HCT116 (cell line): ENCODE results near the gene CDH23. TPM values are rescaled to one million over a fixed set of nuclear protein-coding genes. Genes with fewer than 3 reads are reported as not detected.

Source experiments
- ATAC-seq: fragments of 200-7000 bp; cut with Tn5 transposase; 2 replicates; pipeline ENCODE4 v1.9.1; 2020; ENCODE audit warnings: mild to moderate bottlenecking, moderate library complexity
- BruUV-seq: library from RNA; stranded (reverse); fragments of 400-500 nt; replicated peaks from 2 replicates; lab custom pipeline; 2021; lab: Mats Ljungman, UMichigan
- CTCF ChIA-PET: fragments of 300-600 bp; sonication (Branson Sonifier 250); formaldehyde crosslinking; loops from one replicate; lab custom pipeline; 2021; ENCODE audit warnings: antibody characterized with exemption; lab: Charles Lee
- POLR2A ChIA-PET: fragments of 300-600, 350-600 bp; sonication (Branson Sonifier 250); formaldehyde crosslinking; loops from one replicate; lab custom pipeline; 2021; ENCODE audit warnings: antibody characterized with exemption; lab: Charles Lee
- RAD21 ChIA-PET, 2 experiments: fragments of 300-600 bp; sonication (Branson Sonifier 250); formaldehyde crosslinking; loops; one replicate each; lab custom pipeline; 2023; ENCODE audit warnings: low total read pairs in 2 of 2; ENCODE audit not compliant: uncharacterized antibody in 2 of 2, unreplicated experiment in 2 of 2, low non-redundant PET in 1 of 2; lab: Charles Lee
- DNase-seq: peaks from one replicate; pipeline ENCODE4 v3.0.0-alpha.2; 2010; ENCODE audit warnings: low read depth, low spot score
- H2AFZ ChIP-seq: fragments of 200-600 bp; shearing (Covaris generic), sonication (generic); 2 replicates; pipeline ENCODE4 v1.6.1; 2017; ENCODE audit warnings: low read depth, mixed run types, mixed read lengths, antibody characterized with exemption, low read length; ENCODE audit not compliant: poor library complexity, severe bottlenecking
- H3K27ac ChIP-seq: 2 replicates; pipeline ENCODE4 v1.5.1; 2012; ENCODE audit warnings: low read depth, low read length
- H3K27me3 ChIP-seq: fragments of 200-600 bp; sonication (generic); 2 replicates; pipeline ENCODE4 v1.6.1; 2016; ENCODE audit warnings: mixed run types, low read length, mixed read lengths; ENCODE audit not compliant: insufficient read depth
- H3K36me3 ChIP-seq, 2 experiments: fragments of 200-500 bp in 1 of 2; fragments of 200-600 bp in 1 of 2; sonication (Bioruptor generic) in 1 of 2; sonication (generic) in 1 of 2; 2 replicates each; pipeline versions ENCODE4 v1.5.1 to v1.6.1; 2014 to 2016; ENCODE audit warnings: low read length in 2 of 2, inconsistent platforms in 1 of 2, mixed read lengths in 1 of 2, mixed run types in 1 of 2; ENCODE audit not compliant: insufficient read depth in 2 of 2, control insufficient read depth in 1 of 2
- H3K4me1 ChIP-seq, 2 experiments: fragments of 200-600 bp in 1 of 2; sonication (generic) in 1 of 2; 2 replicates each; pipeline versions ENCODE4 v1.5.1 to v1.6.1; 2012 to 2017; ENCODE audit warnings: low read length in 2 of 2, inconsistent platforms in 1 of 2, mild to moderate bottlenecking in 1 of 2, mixed read lengths in 1 of 2, mixed run types in 1 of 2, moderate library complexity in 1 of 2; ENCODE audit not compliant: insufficient read depth in 2 of 2, control insufficient read depth in 1 of 2
- H3K4me2 ChIP-seq: fragments of 200-600 bp; sonication (generic); 2 replicates; pipeline ENCODE4 v1.6.1; 2017; ENCODE audit warnings: mixed run types, low read length, mixed read lengths
- H3K4me3 ChIP-seq, 2 experiments: fragments of 200-600 bp in 1 of 2; sonication (generic) in 1 of 2; replicated peaks in 1 of 2; 2 replicates each; pipeline ENCODE4 v1.5.1; 2011 to 2016; ENCODE audit warnings: low read length in 2 of 2, control low read depth in 1 of 2, low read depth in 1 of 2, mild to moderate bottlenecking in 1 of 2, mixed read lengths in 1 of 2, mixed run types in 1 of 2
- H3K79me2 ChIP-seq: fragments of 200-600 bp; sonication (generic); 2 replicates; pipeline ENCODE4 v1.6.1; 2017; ENCODE audit warnings: mild to moderate bottlenecking, mixed run types, low read length, moderate library complexity, mixed read lengths; ENCODE audit not compliant: insufficient read depth
- H3K9ac ChIP-seq: fragments of 200-600 bp; sonication (generic); 2 replicates; pipeline ENCODE4 v1.6.1; 2016; ENCODE audit warnings: low read length, mixed read lengths
- H3K9me2 ChIP-seq: fragments of 200-600 bp; sonication (generic), shearing (Covaris generic); 2 replicates; pipeline ENCODE4 v1.6.1; 2017; ENCODE audit warnings: mixed run types, mild to moderate bottlenecking, moderate library complexity; ENCODE audit not compliant: insufficient read depth
- H3K9me3 ChIP-seq, 2 experiments: fragments of 200-500 bp in 1 of 2; fragments of 200-600 bp in 1 of 2; sonication (Bioruptor generic) in 1 of 2; sonication (generic) in 1 of 2; 2 replicates each; pipeline ENCODE4 v1.6.1; 2014 to 2017; ENCODE audit warnings: low read length in 2 of 2, mixed read lengths in 2 of 2, inconsistent platforms in 1 of 2, low read depth in 1 of 2, mild to moderate bottlenecking in 1 of 2, mixed run types in 1 of 2, moderate library complexity in 1 of 2; ENCODE audit not compliant: control insufficient read depth in 1 of 2, insufficient read depth in 1 of 2
- H4K20me1 ChIP-seq: fragments of 200-600 bp; sonication (generic), shearing (Covaris generic); 2 replicates; pipeline ENCODE4 v1.6.1; 2017; ENCODE audit warnings: mixed run types, mild to moderate bottlenecking, moderate library complexity; ENCODE audit not compliant: insufficient read depth
- CEBPB ChIP-seq: IDR thresholded peaks from 2 replicates; pipeline ENCODE4 v1.6.1; 2012; ENCODE audit warnings: low read depth
- FOSL1 ChIP-seq: IDR thresholded peaks from 2 replicates; pipeline ENCODE4 v1.6.1; 2012; ENCODE audit warnings: low read depth
- RAD21 ChIP-seq: IDR thresholded peaks from 2 replicates; pipeline ENCODE4 v1.6.1; 2012; ENCODE audit warnings: low read depth, mild to moderate bottlenecking
- ZFX ChIP-seq: fragments of 450-650 bp; IDR thresholded peaks from 2 replicates; pipeline ENCODE4 v1.6.1; 2017
- intact Hi-C: fragments of 100-400 bp; cut with micrococcal nuclease; formaldehyde crosslinking; loops from 2 replicates; pipeline ENCODE4 v1.10.0; 2022
- total RNA-seq: library from RNA; stranded (reverse); gene quantifications from one replicate; pipeline ENCODE4 v1.2.1, GENCODE V29; 2021; ENCODE audit not compliant: unreplicated experiment
- TF ChIP-seq, protein P1 (sequence below), 3 experiments: fragments of 200-600 bp in 1 of 3; sonication (generic) in 1 of 3; IDR thresholded peaks in 2 of 3; conservative IDR thresholded peaks in 1 of 3; 2 replicates each; pipeline ENCODE4 v1.5.1; 2012 to 2017; ENCODE audit warnings: low read depth in 2 of 3, low read length in 2 of 3, antibody characterized with exemption in 1 of 3, borderline replicate concordance in 1 of 3, control low read depth in 1 of 3, mild to moderate bottlenecking in 1 of 3, mixed read lengths in 1 of 3, mixed run types in 1 of 3, moderate library complexity in 1 of 3; ENCODE audit not compliant: insufficient read depth in 1 of 3
- TF ChIP-seq, protein P2 (sequence below): IDR thresholded peaks from 2 replicates; pipeline ENCODE4 v1.6.1; 2012

Gene CDH23
- total RNA-seq, 1 experiment from 2014 or later, result not detected

DNA sequence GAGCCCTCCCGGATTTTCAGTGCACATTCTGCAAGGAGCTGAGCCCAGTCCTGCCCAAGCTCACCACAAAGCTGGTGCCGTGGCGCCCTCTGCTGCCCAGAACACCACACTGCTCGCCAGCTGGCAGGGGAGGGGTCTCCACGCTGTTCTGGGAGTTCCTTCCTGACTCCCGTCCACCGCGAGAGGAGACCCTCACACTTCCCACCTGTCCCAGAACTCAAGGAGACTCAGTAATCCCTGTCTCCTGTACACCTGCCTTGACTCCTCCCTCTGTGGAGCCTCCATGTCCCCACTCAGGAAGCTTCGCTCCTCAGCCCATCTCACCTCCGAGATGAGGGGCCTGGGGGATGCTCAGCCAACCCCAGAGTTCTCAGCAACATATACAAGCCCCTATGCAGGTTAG lies 311.6 kb downstream of the CDH23 start:
- CTCF ChIA-PET, result interaction anchor here (0.7 to 5.2 kb wide), 21 partner anchors 8 to 394 kb away, joined by 3 to 57 read pairs (median 5); partner anchors contain the start of genes C10orf105 and SLC29A3
- ATAC-seq (peak; percentile 87), DNase-seq (no peak)
- RAD21 ChIA-PET, result interaction anchor here (0.9 to 2.0 kb wide), 8 partner anchors 65 to 394 kb away, joined by 3 to 9 read pairs (median 6); partner anchors contain the start of genes SLC29A3 (in 1 of the 2) and VSIR (in 1 of the 2)
- POLR2A ChIA-PET, result interaction anchor here (1.1 to 1.4 kb wide), 2 partner anchors 389 to 394 kb away, joined by 3 to 4 read pairs; partner anchors contain the start of gene SLC29A3
- H3K27me3 ChIP-seq, result no peaks in the 10 kb centered on the region
- H3K9me3 ChIP-seq, result no peaks in the 10 kb centered on the region
- H3K9ac ChIP-seq, result no peak overlapping the region
- no peak for TF ChIP-seq CEBPB
- TF ChIP-seq, protein P1, sequence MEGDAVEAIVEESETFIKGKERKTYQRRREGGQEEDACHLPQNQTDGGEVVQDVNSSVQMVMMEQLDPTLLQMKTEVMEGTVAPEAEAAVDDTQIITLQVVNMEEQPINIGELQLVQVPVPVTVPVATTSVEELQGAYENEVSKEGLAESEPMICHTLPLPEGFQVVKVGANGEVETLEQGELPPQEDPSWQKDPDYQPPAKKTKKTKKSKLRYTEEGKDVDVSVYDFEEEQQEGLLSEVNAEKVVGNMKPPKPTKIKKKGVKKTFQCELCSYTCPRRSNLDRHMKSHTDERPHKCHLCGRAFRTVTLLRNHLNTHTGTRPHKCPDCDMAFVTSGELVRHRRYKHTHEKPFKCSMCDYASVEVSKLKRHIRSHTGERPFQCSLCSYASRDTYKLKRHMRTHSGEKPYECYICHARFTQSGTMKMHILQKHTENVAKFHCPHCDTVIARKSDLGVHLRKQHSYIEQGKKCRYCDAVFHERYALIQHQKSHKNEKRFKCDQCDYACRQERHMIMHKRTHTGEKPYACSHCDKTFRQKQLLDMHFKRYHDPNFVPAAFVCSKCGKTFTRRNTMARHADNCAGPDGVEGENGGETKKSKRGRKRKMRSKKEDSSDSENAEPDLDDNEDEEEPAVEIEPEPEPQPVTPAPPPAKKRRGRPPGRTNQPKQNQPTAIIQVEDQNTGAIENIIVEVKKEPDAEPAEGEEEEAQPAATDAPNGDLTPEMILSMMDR (IDR thresholded peaks at IDR 0.05 in 2 of 3, conservative IDR thresholded peaks at IDR 0.05 in 1 of 3; ENCODE audit: borderline replicate concordance in 1 of 3, insufficient read depth in 1 of 3, low read depth in 2 of 3, low read length in 2 of 3), result peak; percentile 77 to 93 (median 89)
- no peak for TF ChIP-seq FOSL1
- TF ChIP-seq, protein P2, sequence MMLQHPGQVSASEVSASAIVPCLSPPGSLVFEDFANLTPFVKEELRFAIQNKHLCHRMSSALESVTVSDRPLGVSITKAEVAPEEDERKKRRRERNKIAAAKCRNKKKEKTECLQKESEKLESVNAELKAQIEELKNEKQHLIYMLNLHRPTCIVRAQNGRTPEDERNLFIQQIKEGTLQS, result no peak
- TF ChIP-seq ZFX, result no peak
- TF ChIP-seq RAD21, result peak; percentile 93
- no peaks in the 10 kb centered on the region for H3K36me3 ChIP-seq
- no peaks in the 10 kb centered on the region for H3K9me2 ChIP-seq
- no peaks in the 10 kb centered on the region for H4K20me1 ChIP-seq
- H3K4me3 ChIP-seq, result no peak overlapping the region
- no peak overlapping the region for H2AFZ ChIP-seq
- intact Hi-C loops, result loop anchor here (1.0 kb wide), 3 partner anchors 324 to 394 kb away; partner anchors contain the start of gene SLC29A3
- H3K4me2 ChIP-seq, result no peak overlapping the region
- no peaks in the 10 kb centered on the region for H3K79me2 ChIP-seq
- no peak overlapping the region for H3K27ac ChIP-seq
- BruUV-seq, result no TSS peak
- H3K4me1 ChIP-seq, result 0 out of 4 replicates have a peak, but pooled peaks cover 0 to 4% of the 10 kb centered on the region in 2 experiments
